Measurements from ENCODE around the gene PREB.
A peak's percentile ranks its signal among the peaks of the same experiment; 100 is the strongest.

PREB gene

DNA sequence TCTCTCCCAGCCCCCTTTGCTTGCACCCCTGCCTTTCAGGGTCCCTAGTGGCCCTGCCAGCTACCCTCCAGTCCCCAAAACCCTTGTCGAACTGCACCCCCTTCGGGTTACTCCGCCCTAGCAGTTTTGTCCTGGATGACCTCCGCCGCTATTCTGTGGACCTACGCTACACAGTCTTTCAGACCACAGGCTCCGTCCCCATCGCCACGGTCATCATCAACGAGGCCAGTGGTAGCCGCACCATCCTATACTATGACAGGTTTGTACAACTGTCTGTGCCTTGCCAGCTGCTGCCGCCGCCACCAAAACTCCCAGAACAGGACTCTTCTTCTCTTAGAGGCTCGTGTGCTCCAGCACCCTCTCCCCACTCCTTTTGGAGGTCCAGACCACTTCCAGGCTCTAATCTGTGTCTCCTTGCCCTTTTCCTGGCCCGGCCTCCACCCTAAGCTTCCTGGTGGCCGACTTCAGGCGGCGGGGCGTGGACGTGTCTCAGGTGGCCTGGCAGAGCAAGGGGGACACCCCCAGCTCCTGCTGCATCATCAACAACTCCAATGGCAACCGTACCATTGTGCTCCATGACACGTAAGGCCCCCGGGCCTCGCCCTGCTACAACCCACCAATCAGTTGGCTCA lies 40.0 kb downstream of the PREB start:
- DNase-seq = no peak

DNA sequence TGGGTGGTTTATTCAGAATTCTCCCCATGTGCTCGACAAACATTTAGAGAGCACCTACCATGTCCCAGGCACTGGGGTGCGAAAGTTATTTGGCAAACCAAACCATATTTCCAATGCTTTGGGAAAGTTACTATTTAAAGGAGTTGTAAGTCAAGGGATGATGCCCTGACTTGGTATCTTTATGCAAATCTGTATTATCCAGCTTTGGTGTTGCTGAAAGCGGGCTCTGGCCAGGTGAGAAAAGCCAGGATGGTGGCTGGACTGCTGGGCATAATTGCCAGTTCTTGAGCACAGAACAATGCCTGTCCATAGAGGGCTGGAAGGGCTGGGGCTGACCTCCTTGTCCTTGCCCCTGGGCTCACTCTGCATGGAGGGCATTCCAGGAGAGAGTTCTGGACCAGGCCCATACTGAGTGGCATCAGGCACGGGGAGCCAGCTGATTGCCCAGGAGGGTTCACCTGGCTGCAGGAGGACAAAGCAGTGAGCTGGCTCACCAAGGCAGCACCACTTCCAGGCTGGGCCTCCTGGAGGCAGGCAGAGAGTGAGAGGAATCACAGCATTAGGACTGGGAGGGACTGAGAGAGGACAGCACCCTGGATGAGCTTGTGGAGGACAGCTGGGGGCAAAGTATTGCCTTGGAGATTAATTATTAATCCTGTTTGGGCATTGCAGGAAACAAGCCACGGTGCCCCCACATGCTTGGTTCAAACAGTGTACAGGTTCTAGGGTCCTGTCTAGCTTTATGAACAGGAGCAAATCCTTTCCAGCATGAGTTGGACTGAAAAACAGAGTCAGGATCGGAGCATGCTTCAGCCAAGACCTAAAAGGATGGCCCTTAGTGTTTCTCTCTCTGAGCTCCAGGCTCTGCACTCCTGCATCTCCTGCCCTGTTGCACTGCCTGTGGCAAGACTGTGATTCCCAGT lies 40.7 kb downstream of the PREB start:
- no peak for DNase-seq

DNA sequence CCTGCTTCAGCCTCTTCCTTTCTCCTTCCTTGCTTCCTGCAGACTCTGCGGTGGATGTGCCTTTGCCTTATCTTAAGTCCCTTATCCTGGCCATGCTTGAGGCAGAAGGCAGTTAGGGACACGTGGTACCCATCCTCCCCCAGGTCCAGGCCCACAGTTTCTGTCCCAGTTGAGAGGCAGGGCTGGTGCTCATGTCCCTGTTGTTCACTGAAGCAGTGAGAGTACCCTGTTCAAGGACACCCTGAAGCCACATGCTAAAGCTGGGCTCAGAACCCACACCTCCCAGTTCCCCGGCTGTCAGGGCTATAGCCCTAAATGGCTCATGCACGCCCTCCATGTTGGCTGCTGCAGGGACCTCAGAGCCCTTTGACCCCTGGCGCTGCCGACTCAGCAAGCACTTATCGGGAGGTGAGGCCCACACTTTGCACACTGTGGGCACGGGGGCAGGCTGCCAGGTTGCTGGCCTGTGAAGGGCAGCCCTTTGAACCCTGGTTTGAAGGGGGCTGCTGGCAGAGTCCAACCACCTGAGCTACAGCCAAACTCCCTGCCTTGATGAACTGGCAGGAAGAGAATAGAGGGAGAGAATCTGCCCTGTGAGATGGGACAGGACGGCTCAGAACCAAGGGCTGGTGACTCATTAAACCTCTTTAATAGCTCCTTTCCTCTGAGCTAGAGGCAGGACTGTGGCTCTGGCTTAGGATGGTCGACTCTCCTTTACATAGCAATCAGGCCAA lies 41.6 kb downstream of the PREB start:
- DNase-seq = no peak

GRCh38 chr2:27091746-27092695 lies 42.4 kb downstream of the PREB start:
- no peak for DNase-seq

- no peak for DNase-seq
Observed at GRCh38 chr2:27089111-27089954, 45.1 kb downstream of the PREB start.

DNA sequence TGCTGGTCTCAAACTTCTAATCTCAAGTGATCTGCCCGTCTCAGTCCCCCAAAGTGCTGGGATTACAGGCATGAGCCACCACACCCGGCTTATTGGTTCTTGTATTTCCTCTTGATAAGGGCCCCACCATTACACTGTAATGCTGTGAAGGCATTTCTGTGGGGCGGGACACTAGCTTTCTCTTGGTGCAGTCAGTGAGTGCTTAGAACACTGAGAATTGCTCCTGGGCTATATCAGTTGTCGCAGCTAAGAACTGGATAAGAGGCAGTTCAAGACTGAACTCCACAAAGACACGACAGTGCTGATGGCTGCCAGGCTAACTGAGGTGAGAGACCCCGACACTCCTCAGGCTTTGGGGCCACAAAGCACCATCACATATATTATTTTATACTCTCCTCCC lies 45.8 kb downstream of the PREB start:
- no peak for DNase-seq

- DNase-seq = no peak
Observed at GRCh38 chr2:27087823-27088410, 46.5 kb downstream of the PREB start.

DNA sequence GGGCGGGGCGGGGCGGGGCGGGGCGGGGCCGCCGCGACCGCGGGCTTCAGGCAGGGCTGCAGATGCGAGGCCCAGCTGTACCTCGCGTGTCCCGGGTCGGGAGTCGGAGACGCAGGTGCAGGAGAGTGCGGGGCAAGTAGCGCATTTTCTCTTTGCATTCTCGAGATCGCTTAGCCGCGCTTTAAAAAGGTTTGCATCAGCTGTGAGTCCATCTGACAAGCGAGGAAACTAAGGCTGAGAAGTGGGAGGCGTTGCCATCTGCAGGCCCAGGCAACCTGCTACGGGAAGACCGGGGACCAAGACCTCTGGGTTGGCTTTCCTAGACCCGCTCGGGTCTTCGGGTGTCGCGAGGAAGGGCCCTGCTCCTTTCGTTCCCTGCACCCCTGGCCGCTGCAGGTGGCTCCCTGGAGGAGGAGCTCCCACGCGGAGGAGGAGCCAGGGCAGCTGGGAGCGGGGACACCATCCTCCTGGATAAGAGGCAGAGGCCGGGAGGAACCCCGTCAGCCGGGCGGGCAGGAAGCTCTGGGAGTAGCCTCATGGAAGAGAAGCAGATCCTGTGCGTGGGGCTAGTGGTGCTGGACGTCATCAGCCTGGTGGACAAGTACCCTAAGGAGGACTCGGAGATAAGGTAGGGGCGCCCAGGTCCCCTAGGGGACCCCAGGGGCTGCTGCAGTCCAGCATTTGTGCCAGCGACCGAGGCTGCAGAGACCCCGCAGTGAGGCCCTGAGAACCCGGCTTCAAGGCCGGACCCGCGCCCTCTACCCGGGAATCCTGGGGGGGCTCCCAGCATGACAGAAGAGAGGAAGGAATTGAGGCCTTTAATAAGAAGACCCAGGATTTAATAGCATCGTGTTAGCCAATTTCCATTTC lies 47.5 kb downstream of the PREB start, which contains the start of gene KHK:
KHK (plus strand) TSS at position 49 of the 870 bp plus-strand sequence; CDS start at position 537, 488 bp downstream.
- peak; percentile 37 to 80 for DNase-seq

DNA sequence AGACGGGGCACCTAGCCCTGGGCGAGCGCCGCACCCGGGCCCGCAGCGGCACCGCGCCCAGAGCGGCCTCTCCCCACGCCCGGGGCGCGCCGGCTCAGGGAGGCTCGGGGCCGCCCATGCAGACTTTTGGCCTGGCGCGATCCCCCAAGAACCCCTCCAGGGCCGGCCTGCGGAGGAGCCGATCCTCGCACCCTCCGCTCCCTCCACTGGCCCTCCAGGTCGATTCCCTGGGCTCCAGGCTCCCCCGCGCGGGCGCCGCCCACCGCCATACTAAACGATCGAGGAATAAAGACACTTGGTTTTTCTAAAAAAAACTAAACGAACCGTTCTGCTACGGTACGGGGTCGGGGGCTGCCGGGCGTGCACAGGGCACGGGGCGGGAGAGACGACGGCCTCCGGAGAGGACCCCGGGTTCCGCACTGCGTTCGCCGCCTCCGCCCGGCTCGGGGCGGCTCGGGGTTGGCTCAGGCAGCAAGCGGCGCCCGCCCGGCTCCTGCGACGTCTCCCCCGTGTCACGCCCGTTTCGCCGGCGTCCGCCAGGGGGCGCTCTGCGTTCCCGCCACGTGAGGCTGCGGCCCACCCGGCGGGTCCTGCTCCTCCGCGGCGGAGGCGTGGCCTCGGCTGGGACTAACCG lies 48.2 kb downstream of the PREB start:
- peak; percentile 65 to 94 for DNase-seq

- peak; percentile 17 to 59 for DNase-seq
Observed at GRCh38 chr2:27085673-27086089, 48.8 kb downstream of the PREB start.

- DNase-seq = no peak
Observed at GRCh38 chr2:27085062-27085672, 49.3 kb downstream of the PREB start.

DNA sequence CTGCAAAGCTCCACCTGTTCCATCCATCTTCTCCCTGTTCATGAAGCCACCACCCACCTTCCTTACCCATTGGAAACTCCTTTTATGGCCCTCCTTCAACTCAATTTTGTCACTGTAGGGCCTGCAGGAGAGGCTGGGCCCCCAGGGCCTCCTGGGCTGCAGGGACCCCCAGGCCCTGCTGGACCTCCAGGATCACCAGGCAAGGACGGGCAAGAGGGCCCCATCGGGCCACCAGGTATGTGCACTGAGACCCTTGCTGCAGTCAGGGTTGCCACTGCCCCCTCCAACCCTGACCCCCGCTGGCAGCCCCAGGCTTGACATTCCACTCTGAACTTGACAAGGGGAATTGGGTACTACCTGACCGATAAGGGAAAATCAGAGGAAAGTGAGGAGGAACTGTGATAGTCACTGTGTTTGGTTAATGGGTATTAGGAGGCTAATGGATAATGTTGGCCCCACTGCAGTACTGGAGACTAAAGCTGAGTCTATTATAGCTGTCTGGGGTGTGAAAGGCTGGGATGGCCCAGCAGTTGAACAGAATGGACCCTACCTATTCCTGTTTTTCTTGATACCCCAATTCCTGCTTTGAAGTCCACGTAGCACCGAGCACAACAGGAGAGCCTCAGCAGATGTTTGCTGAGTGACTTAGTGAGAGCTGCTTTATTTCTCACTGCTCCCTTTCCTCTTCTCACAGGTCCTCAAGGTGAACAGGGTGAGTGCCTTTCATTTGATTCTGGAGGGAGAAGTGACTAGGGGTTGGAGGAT lies 50.0 kb downstream of the PREB start:
- DNase-seq = no peak

DNA sequence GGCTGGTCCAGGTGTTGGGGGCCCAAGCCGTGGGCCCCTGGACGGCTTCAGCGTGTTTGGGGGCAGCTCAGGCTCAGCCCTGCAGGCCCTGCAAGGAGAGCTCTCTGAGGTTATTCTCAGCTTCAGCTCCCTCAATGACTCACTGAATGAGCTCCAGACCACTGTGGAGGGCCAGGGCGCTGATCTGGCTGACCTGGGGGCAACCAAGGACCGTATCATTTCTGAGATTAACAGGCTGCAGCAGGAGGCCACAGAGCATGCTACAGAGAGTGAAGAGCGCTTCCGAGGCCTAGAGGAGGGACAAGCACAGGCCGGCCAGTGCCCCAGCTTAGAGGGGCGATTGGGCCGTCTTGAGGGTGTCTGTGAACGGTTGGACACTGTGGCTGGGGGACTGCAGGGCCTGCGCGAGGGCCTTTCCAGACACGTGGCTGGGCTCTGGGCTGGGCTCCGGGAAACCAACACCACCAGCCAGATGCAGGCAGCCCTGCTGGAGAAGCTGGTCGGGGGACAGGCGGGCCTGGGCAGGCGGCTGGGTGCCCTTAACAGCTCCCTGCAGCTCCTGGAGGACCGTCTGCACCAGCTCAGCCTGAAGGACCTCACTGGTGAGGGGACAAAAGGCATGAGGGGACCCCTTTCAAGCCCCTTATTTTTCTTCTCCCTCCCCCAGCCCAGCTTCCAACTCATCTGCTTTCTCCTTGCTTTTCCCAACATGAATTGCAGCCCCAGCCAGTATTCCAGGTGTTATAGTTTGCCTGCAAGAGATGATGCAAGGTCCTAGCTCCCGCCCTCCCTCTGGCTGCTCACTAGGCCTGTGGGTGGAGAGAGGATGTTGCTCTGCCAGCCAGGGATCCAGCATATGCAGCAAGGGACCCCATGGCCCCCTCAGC lies 50.8 kb downstream of the PREB start:
- DNase-seq = no peak

GRCh38 chr2:27082773-27083409 lies 51.5 kb downstream of the PREB start:
- no peak for DNase-seq

DNA sequence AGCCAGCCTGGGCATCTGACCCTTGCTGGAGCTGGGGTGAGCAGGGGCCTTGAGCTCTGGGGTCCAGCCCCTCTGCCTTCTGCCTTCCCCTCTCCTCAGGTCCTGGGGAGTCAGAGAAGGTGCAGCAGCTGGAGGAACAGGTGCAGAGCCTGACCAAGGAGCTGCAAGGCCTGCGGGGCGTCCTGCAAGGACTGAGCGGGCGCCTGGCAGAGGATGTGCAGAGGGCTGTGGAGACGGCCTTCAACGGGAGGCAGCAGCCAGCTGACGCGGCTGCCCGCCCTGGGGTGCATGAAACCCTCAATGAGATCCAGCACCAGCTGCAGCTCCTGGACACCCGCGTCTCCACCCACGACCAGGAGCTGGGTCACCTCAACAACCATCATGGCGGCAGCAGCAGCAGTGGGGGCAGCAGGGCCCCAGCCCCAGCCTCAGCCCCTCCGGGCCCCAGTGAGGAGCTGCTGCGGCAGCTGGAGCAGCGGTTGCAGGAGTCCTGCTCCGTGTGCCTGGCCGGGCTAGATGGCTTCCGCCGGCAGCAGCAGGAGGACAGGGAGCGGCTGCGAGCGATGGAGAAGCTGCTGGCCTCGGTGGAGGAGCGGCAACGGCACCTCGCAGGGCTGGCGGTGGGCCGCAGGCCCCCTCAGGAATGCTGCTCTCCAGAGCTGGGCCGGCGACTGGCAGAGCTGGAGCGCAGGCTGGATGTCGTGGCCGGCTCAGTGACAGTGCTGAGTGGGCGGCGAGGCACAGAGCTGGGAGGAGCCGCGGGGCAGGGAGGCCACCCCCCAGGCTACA lies 52.3 kb downstream of the PREB start:
- DNase-seq = no peak
